Measurements from ENCODE around the gene MLST8.

- TF ChIP-seq CTCF (IDR thresholded peaks at IDR 0.05): no peak
- TF ChIP-seq POLR2A (IDR thresholded peaks at IDR 0.05): no peak
Measured at GRCh38 chr16:2167068-2167638, 38.1 kb upstream of the MLST8 start.
